GM12891 (cell line): ENCODE data around the gene AGPAT3.

Experiments used
- PAX5 ChIP-seq: IDR thresholded peaks from 2 replicates; pipeline ENCODE4 v1.6.1; 2011; ENCODE audit warnings: low read length, moderate library complexity, mild to moderate bottlenecking; ENCODE audit not compliant: insufficient read depth, severe bottlenecking
- POLR2A ChIP-seq: IDR thresholded peaks from 2 replicates; pipeline ENCODE4 v1.6.1; 2011; ENCODE audit warnings: low read depth, low read length, control low read depth
- POLR2AphosphoS5 ChIP-seq: IDR thresholded peaks from 2 replicates; pipeline ENCODE4 v1.6.1; 2011; ENCODE audit warnings: low read depth, low read length, control low read depth
- SPI1 ChIP-seq: IDR thresholded peaks from 2 replicates; pipeline ENCODE4 v1.6.1; 2011; ENCODE audit warnings: low read depth, low read length, control low read depth
- TAF1 ChIP-seq: IDR thresholded peaks from 2 replicates; pipeline ENCODE4 v1.6.1; 2011; ENCODE audit warnings: low read depth, low read length, control low read depth

GRCh38 chr21:43907751-43908150, 42.7 kb downstream of the AGPAT3 start:
- no peak for TF ChIP-seq POLR2AphosphoS5
- TF ChIP-seq SPI1 = no peak
- TF ChIP-seq POLR2A = no peak
- no peak for TF ChIP-seq TAF1
- no peak for TF ChIP-seq PAX5
